Colonic mucosa (tissue), 4 donors: ENCODE data around the gene HIPK2. TPM values are rescaled to one million over a fixed set of nuclear protein-coding genes. Genes with fewer than 3 reads are reported as not detected.

ENCODE experiments used
- DNase-seq: peaks from one replicate; pipeline ENCODE4 v3.0.0-alpha.2; 2020
- H3K27ac ChIP-seq: fragments of 200-600 bp; one replicate; pipeline ENCODE4 v1.8.0; 2021
- H3K27me3 ChIP-seq: fragments of 200-600 bp; one replicate; pipeline ENCODE4 v1.8.0; 2021
- H3K36me3 ChIP-seq: fragments of 200-600 bp; one replicate; pipeline ENCODE4 v1.8.0; 2021
- H3K4me1 ChIP-seq: fragments of 200-600 bp; one replicate; pipeline ENCODE4 v1.8.0; 2021; ENCODE audit warnings: mild to moderate bottlenecking
- H3K4me3 ChIP-seq: fragments of 200-600 bp; one replicate; pipeline ENCODE4 v1.8.0; 2021
- H3K9ac ChIP-seq, 2 donors: one replicate each; pipeline ENCODE4 v1.7.0; 2013; ENCODE audit warnings: control low read depth in 2 of 2, low read depth in 2 of 2, low read length in 2 of 2
- H3K9me3 ChIP-seq: fragments of 200-600 bp; one replicate; pipeline ENCODE4 v1.8.0; 2021
- intact Hi-C: fragments of 100-400 bp; cut with DNase I; formaldehyde crosslinking; loops from one replicate; pipeline ENCODE4 v1.14.1; 2022
- total RNA-seq, 2 donors: library from RNA; stranded (reverse); fragmentation: NEBNext Ultra II Directional in 1 of 2; extraction: Animal tissue kit (Norgen Biotek cat#: 25700) in 1 of 2; gene quantifications; one replicate each; pipeline ENCODE4 v1.2.1, GENCODE V29; 2021
- TF ChIP-seq, protein P1 (sequence below): fragments of 200-600 bp; IDR thresholded peaks from one replicate; pipeline ENCODE4 v1.8.0; 2022; ENCODE audit warnings: antibody characterized with exemption, mild to moderate bottlenecking
- donor health status: healthy.
- donor health status: DM: no; HTN: no; CAD: no.
- donor health status: DM: no; HTN: no; CAD: no.

HIPK2 gene
- total RNA-seq, 2 donors from 2014 or later: 25.3 to 28.4 TPM

DNA sequence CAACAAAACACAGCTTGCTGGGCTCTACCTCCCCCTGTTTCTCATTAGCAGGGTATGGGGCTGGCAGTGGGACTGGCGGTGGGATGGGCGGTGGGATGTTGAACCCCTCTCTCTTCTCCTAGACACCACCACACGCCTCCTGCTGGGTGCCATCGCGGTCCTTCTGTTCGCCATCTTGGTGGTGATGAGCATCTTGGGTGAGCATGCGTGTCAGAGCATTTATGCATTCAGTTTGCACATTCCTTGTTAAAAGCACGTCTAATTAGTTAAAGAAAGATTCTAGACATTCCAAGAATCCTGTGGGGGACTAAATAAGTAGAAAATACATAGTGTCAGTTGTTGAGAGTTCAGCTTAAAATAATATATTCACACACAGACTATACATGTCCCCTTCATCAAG, 241.6 kb downstream of the HIPK2 start:
- H3K4me3 ChIP-seq: no peak overlapping the region
- no peaks in the 10 kb centered on the region for H3K4me1 ChIP-seq
- TF ChIP-seq, protein P1, sequence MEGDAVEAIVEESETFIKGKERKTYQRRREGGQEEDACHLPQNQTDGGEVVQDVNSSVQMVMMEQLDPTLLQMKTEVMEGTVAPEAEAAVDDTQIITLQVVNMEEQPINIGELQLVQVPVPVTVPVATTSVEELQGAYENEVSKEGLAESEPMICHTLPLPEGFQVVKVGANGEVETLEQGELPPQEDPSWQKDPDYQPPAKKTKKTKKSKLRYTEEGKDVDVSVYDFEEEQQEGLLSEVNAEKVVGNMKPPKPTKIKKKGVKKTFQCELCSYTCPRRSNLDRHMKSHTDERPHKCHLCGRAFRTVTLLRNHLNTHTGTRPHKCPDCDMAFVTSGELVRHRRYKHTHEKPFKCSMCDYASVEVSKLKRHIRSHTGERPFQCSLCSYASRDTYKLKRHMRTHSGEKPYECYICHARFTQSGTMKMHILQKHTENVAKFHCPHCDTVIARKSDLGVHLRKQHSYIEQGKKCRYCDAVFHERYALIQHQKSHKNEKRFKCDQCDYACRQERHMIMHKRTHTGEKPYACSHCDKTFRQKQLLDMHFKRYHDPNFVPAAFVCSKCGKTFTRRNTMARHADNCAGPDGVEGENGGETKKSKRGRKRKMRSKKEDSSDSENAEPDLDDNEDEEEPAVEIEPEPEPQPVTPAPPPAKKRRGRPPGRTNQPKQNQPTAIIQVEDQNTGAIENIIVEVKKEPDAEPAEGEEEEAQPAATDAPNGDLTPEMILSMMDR: no peak
- H3K9me3 ChIP-seq: no peaks in the 10 kb centered on the region
- H3K27me3 ChIP-seq: no peaks in the 10 kb centered on the region
- H3K9ac ChIP-seq: no peak overlapping the region
- no peaks in the 10 kb centered on the region for H3K36me3 ChIP-seq
- H3K27ac ChIP-seq: no peak overlapping the region
- no peak for DNase-seq
- intact Hi-C loops: no loop called here

DNA sequence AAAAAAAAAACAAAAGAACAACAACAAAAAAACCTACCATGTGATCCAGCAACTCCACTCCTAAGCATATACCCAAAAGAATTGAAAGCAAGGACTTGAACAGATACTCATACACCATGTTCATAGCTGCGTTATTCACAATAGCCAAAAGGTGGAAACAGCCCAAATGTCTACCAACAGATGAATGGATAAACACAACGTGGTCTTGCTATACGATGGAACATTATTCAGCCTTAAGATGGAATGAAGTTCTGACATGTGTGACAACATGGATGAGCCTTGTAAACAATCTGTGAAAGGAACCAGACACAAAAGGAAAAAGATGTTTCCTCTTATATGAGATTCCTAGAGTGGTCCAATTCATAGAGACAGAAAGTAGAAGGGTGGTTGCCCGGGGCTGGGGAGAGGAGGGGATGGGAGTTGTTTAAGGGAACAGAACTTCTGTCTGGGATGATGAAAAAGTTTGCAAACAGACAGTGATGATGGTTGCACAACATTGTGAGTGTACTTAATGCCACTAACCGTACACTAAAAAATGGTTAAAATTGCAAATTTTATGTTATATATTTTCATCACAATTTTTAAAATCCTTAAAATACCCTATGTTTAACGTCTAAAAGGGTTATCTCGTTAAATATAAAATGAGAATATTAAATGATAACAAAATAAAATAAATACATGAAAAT, 242.7 kb downstream of the HIPK2 start:
- TF ChIP-seq, protein P1: no peak
- H3K4me3 ChIP-seq: no peak overlapping the region
- no peak overlapping the region for H3K9ac ChIP-seq
- H3K9me3 ChIP-seq: no peaks in the 10 kb centered on the region
- H3K36me3 ChIP-seq: no peaks in the 10 kb centered on the region
- intact Hi-C loops: no loop called here
- H3K27me3 ChIP-seq: no peaks in the 10 kb centered on the region
- no peak for DNase-seq
- no peaks in the 10 kb centered on the region for H3K4me1 ChIP-seq
- H3K27ac ChIP-seq: no peak overlapping the region

DNA sequence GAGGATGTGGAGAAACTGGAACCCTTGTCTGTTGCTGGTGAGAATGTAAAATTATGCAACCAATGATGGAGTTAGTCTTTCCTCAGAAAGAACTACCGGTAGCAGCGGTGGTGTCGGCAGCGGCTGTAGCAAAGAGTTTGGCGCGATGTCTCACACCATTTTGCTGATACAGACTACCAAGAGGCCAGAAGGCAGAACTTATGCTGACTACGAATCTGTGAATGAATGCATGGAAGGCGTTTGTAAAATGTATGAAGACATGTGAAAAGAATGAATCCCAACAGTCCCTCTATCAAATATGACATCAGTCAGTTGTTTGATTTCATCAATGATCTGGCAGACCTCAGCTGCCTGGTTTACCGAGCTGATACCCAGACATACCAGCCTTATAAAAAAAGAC, 243.7 kb downstream of the HIPK2 start:
- DNase-seq: no peak
- Histone ChIP-seq H3K4me1 (no peaks in the 10 kb centered on the region), H3K4me3 (no peak overlapping the region), H3K27ac (no peak overlapping the region), H3K9me3 (no peaks in the 10 kb centered on the region), H3K9ac (no peak overlapping the region), H3K36me3 (no peaks in the 10 kb centered on the region), H3K27me3 (no peaks in the 10 kb centered on the region)
- TF ChIP-seq, protein P1: no peak
- intact Hi-C loops: no loop called here

DNA sequence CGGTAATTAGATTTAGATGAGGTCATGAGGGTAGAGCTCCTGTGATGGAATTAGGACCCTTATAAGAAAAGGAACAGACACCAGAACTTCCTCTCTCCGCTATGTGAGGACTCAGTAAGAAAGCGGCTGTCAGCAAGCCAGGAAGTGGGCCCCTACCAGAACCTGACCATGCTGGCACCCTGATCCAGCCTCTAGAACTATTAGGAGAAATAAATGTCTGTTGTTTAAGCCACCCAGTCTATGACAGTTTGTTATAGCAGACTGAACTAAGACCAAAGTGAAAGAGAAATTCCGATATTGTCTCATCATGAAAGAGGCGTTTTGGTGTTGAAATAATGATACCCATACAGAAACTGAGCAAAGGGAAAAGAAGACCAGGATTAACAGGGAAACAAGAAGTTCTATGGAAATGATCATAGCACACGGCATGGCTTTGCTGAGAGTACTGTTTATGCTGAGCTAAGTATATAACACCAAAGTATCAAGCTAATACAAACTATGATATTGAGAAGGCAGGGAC, 245.1 kb downstream of the HIPK2 start:
- intact Hi-C loops: no loop called here
- Histone ChIP-seq H3K9ac (no peak overlapping the region), H3K4me1 (no peaks in the 10 kb centered on the region), H3K4me3 (no peak overlapping the region), H3K27me3 (no peaks in the 10 kb centered on the region), H3K9me3 (no peaks in the 10 kb centered on the region), H3K36me3 (no peaks in the 10 kb centered on the region), H3K27ac (no peak overlapping the region)
- TF ChIP-seq, protein P1: no peak
- DNase-seq: no peak

DNA sequence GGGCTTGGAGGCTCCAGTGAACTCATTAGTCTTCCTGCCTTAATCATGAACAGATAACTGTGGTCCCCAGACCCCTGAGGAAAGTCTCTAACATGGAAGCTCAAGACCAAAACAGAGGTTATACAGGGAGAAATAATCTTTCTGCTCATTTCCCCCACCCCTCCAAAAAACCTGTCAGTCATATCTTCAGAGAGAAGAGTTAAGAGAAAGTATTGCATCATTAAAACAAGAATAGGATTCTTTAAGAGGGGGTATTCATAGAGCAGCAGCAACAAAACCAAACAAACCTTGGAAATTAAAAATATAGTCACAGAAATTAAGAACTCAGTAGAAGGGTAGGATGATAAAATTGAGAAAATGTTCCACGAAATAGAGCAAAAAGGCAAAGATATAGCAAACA, 246.7 kb downstream of the HIPK2 start:
- intact Hi-C loops: no loop called here
- Histone ChIP-seq H3K9me3 (no peaks in the 10 kb centered on the region), H3K27ac (no peak overlapping the region), H3K4me3 (no peak overlapping the region), H3K36me3 (no peaks in the 10 kb centered on the region), H3K9ac (no peak overlapping the region), H3K4me1 (no peaks in the 10 kb centered on the region), H3K27me3 (no peaks in the 10 kb centered on the region)
- TF ChIP-seq, protein P1: no peak
- no peak for DNase-seq
